ENCODE data around the gene PCSK6. TPM values are rescaled to one million over a fixed set of nuclear protein-coding genes. Genes with fewer than 3 reads are reported as not detected.

Gene PCSK6
- total RNA-seq, 1 experiment from 2014 or later, result 2.9 TPM

DNA sequence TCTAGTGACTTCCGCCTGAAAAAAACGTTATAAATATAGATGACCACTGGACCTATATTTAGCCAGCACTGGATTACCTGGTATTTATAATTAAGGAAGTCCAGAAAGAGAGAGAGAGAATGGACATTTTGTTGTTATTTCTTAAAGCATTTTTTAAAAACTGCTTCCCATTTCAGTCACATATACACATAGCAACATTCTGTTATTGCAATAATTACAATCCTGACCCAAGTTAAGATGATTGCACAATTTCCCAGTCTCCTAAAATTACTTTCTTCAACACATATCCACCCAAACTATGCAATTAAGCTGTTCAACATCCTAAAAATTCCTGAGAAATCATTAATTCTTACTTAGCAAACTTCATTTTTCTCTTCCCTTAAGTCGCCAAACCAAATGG lies 37.7 kb downstream of the PCSK6 start:
- Mint-ChIP-seq H3K4me1 (peaks cover 7% of the 10 kb centered on the region; the same call in 1 of the 2 replicates), H3K27me3 (ENCODE audit: low read depth) (no peaks in the 10 kb centered on the region), H3K9me3 (no peaks in the 10 kb centered on the region), H3K4me3 (no peak overlapping the region), H3K36me3 (no peaks in the 10 kb centered on the region), H3K27ac (no peak overlapping the region)
- ATAC-seq (no peak), DNase-seq (ENCODE audit: low spot score) (no peak)
- ChIA-PET CTCF (no interaction called here), POLR2A (no interaction called here)
- TF ChIP-seq FOXK1 (CRISPR knock-in tag; IDR thresholded peaks at IDR 0.05) (no peak), ZNF121 (CRISPR knock-in tag; IDR thresholded peaks at IDR 0.05) (no peak), PRRX2 (CRISPR knock-in tag; IDR thresholded peaks at IDR 0.05) (no peak)
- TF ChIP-seq, protein P1, sequence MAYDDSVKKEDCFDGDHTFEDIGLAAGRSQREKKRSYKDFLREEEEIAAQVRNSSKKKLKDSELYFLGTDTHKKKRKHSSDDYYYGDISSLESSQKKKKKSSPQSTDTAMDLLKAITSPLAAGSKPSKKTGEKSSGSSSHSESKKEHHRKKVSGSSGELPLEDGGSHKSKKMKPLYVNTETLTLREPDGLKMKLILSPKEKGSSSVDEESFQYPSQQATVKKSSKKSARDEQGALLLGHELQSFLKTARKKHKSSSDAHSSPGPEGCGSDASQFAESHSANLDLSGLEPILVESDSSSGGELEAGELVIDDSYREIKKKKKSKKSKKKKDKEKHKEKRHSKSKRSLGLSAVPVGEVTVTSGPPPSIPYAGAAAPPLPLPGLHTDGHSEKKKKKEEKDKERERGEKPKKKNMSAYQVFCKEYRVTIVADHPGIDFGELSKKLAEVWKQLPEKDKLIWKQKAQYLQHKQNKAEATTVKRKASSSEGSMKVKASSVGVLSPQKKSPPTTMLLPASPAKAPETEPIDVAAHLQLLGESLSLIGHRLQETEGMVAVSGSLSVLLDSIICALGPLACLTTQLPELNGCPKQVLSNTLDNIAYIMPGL (CRISPR knock-in tag; IDR thresholded peaks at IDR 0.05), result no peak

- H3K4me1 Mint-ChIP-seq, result peaks cover 7% of the 10 kb centered on the region; the same call in 1 of the 2 replicates
- no peak overlapping the region for H3K4me3 Mint-ChIP-seq
- ChIA-PET CTCF (no interaction called here), POLR2A (no interaction called here)
- no peak for TF ChIP-seq FOXP1 (CRISPR knock-in tag; IDR thresholded peaks at IDR 0.05; ENCODE audit: borderline replicate concordance)
- no peak for TF ChIP-seq JUN (CRISPR knock-in tag; IDR thresholded peaks at IDR 0.05)
- no peak for TF ChIP-seq PRRX2 (CRISPR knock-in tag; IDR thresholded peaks at IDR 0.05)
- TF ChIP-seq OVOL2 (CRISPR knock-in tag; IDR thresholded peaks at IDR 0.05; ENCODE audit: borderline replicate concordance), result no peak
- no peak for TF ChIP-seq AR (CRISPR knock-in tag; IDR thresholded peaks at IDR 0.05)
- no peak for TF ChIP-seq ZBTB21 (CRISPR knock-in tag; IDR thresholded peaks at IDR 0.05; ENCODE audit: borderline replicate concordance)
- no peak for TF ChIP-seq ZNF512 (CRISPR knock-in tag; IDR thresholded peaks at IDR 0.05; ENCODE audit: borderline replicate concordance)
- no peak for TF ChIP-seq ZNF416 (CRISPR knock-in tag; IDR thresholded peaks at IDR 0.05)
- TF ChIP-seq NR2C2 (CRISPR knock-in tag; IDR thresholded peaks at IDR 0.05), result no peak
- TF ChIP-seq MYBL2 (CRISPR knock-in tag; IDR thresholded peaks at IDR 0.05), result no peak
- TF ChIP-seq, protein P2, sequence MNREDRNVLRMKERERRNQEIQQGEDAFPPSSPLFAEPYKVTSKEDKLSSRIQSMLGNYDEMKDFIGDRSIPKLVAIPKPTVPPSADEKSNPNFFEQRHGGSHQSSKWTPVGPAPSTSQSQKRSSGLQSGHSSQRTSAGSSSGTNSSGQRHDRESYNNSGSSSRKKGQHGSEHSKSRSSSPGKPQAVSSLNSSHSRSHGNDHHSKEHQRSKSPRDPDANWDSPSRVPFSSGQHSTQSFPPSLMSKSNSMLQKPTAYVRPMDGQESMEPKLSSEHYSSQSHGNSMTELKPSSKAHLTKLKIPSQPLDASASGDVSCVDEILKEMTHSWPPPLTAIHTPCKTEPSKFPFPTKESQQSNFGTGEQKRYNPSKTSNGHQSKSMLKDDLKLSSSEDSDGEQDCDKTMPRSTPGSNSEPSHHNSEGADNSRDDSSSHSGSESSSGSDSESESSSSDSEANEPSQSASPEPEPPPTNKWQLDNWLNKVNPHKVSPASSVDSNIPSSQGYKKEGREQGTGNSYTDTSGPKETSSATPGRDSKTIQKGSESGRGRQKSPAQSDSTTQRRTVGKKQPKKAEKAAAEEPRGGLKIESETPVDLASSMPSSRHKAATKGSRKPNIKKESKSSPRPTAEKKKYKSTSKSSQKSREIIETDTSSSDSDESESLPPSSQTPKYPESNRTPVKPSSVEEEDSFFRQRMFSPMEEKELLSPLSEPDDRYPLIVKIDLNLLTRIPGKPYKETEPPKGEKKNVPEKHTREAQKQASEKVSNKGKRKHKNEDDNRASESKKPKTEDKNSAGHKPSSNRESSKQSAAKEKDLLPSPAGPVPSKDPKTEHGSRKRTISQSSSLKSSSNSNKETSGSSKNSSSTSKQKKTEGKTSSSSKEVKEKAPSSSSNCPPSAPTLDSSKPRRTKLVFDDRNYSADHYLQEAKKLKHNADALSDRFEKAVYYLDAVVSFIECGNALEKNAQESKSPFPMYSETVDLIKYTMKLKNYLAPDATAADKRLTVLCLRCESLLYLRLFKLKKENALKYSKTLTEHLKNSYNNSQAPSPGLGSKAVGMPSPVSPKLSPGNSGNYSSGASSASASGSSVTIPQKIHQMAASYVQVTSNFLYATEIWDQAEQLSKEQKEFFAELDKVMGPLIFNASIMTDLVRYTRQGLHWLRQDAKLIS (CRISPR knock-in tag; IDR thresholded peaks at IDR 0.05; ENCODE audit: borderline replicate concordance), result no peak
- no peak for TF ChIP-seq TEAD1 (CRISPR knock-in tag; IDR thresholded peaks at IDR 0.05)
- no peak for TF ChIP-seq CREM (CRISPR knock-in tag; IDR thresholded peaks at IDR 0.05)
- TF ChIP-seq TCF7 (CRISPR knock-in tag; IDR thresholded peaks at IDR 0.05; ENCODE audit: low read depth), result no peak
- no peak for TF ChIP-seq RELA (CRISPR knock-in tag; IDR thresholded peaks at IDR 0.05; ENCODE audit: borderline replicate concordance)
- H3K27ac Mint-ChIP-seq, result no peak overlapping the region
- H3K27me3 Mint-ChIP-seq (ENCODE audit: low read depth), result no peaks in the 10 kb centered on the region
- H3K9me3 Mint-ChIP-seq, result no peaks in the 10 kb centered on the region
- no peak for ATAC-seq
- no peaks in the 10 kb centered on the region for H3K36me3 Mint-ChIP-seq
- DNase-seq (ENCODE audit: low spot score), result no peak
Measured at GRCh38 chr15:101451266-101451799, 38.2 kb downstream of the PCSK6 start.
